GM18858 (cell line): ENCODE measurements around the gene SLC25A22.

Source experiments
- ATAC-seq: cut with Tn5 transposase; IDR thresholded peaks from one replicate; pipeline ENCODE4 v1.9.1; 2021; ENCODE audit not compliant: unreplicated experiment

Gene SLC25A22

DNA sequence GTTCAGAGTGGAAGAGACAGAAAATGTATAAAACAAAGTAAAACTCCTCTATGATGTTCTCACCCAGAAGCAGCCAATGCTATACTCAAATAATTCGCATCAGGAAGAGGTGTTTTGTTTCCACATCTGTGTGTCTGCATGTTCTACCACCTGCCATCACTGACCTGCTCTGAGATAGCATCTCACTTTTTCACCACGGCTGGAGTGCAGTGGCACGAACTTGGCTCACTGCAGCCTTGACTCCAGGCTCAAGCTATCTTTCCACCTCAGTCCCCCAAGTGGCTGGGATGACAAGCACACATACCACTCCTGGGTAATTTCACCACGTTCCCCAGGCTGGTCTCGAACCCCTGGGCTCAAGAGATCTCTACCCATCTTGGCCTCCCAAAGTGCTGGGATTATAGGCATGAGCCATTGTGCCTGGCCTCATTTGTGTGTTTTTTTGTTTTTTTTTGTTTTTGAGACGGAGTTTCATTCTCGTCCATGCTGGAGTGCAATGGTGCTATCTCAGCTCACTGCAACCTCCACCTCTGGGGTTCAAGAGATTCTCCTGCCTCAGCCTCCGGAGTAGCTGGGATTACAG, 36.5 kb downstream of the SLC25A22 start:
- ATAC-seq = no peak

DNA sequence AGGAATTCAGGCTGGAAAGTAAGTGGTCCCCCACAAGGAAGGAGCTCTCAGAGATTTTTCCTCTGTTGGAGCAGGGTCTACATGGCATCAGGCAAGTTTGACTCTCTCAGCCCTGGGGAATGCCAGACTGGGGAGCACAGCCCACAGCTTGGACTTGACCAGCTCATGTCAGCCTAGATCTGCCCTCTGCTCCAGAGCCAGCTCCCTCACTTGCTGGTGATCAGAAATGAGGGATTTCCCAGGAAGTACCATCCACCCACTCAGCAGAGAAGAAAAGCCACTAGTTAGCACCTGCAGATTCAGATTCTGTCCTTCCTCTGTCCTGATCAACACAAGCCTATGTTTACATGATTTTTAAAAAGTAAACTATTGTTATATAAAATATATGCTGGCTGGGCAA, 37.8 kb downstream of the SLC25A22 start:
- ATAC-seq = no peak

DNA sequence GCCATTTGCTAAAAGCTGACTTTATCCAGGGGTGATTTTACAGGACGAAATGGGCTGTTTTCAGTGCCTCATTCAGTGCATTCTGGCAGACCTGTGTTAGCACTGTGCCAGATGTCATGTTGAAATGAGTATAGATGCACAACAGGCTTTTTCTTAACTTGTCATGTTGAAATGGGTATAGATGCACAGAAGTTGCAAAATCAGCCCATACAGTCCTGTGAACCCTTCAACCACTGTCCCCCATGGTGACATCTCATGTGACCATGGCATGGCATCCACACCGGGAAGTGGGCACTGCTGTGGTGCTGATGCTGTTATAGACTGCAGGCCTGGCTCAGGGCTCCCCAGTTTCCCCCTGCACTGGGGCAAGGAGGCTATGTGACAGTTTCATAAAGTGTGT, 48.4 kb downstream of the SLC25A22 start:
- ATAC-seq = no peak

DNA sequence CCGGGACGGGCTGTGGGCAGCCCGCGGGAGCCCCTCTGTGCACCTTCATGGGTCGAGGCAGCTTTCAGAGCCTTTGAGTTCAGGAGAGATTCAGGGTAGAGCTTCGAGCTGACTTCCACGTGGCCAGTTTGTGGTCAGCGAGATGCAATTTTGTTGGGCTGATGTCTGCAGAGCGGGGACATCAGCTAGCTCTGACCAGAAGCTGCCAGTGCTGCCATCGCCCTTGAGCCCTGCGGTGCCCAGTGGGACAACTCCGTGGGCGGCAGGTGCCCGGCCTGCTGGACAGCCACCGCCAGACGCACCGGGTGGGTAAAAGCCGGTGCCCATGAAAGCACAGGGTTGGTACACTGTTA, 50.1 kb downstream of the SLC25A22 start:
- no peak for ATAC-seq

DNA sequence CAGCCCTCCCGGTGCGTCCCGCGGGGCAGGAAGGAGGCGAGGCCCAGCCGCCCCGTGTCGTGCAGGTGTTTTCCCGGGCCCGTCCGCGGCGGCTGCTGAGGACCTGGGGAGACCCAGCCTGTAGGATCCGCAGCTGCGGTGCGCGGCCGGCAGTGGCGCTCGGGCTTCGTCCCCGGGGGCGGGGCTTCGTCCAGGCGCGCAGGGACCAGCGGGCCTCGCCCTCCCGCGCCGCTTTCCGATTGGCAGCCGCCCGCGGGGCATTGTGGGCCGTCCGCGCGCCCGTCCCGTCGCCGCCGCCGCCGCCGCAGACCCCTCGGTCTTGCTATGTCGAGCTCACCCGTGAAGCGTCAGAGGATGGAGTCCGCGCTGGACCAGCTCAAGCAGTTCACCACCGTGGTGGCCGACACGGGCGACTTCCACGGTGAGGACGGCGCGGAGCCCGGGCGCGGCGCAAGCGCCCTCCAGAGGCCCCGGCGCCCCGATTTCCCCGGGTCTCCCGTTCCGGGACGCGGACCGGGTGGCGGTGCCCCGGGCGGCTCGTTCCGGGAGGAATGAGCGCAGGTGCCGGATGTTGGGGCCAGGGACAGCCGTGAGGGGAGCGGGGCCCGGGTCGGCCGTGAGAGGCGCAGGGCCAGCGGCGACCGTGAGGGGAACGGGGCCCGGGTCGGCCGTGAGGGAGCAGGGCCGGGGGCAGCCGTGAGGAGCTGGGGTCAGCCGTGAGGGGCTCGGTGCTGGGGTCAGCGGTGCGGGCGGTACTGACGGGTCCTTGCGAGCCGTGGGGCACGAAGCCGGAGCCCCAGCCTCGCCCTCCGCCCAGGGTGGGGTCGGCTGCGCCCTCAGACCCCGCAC, 50.7 kb downstream of the SLC25A22 start, which contains the start of gene TALDO1:
Gene TALDO1, plus strand, starts transcription at position 307 of the 849 bp plus-strand sequence. Its CDS starts 18 bp downstream, at position 325.
- ATAC-seq = peak; percentile 73

DNA sequence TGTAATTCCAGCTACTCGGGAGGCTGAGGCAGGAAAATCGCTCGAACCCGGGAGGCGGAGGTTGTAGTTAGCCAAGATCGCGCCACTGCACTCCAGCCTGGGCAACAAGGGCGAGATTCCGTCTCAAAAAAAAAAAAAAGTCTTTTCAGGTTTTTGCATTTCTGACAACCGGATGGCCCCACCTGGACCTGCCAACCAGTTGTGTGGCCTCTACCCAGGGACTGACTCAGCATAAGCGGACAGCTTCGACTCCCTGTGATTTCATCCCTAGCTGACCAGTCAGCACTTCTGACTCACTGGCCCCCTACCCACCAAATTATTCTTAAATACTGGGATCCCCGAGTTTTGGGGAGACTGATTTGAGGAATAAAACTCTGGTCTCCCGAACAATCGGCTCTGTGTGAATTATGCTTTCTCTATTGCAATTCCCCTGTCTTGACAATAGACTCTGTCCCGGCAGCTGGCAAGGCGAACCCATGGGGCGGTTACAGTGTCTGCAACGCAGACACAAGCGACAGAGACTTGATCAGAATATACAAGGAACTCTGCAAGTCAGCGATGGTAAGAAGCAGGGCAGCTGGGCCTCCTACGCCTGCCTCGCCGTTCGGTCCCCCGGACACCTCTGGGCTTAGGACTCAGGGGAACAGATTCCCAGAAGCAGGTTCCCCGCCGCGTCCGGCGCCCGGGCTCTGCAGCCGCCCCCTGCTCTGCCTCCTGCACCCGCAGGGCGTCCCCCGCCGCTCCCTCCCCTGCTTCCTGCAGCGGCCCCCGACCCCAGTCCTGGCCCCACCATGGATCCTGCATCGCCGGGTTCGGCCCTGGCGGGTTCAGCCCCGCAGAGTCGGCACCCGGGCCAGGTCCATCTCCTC, 51.6 kb downstream of the SLC25A22 start:
- peak; percentile 8 for ATAC-seq

DNA sequence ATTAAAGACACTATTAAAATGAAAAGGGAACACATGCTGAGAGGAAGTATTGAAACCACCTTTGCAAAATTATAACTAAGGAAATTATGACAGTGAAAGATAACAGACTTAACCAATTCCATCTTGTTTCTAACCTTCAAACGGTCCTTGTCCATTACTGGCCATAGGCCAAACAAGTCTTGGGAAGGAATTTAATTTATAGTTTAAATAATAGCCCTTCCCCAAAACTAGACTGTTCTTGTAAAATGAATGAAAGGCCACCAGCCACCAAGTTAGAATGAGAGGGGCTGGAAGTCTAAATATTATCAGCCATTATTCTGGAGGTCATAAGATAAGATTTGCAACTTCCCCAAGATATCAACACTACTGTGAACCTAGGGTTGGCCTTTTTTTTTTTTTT, 52.7 kb downstream of the SLC25A22 start:
- no peak for ATAC-seq

DNA sequence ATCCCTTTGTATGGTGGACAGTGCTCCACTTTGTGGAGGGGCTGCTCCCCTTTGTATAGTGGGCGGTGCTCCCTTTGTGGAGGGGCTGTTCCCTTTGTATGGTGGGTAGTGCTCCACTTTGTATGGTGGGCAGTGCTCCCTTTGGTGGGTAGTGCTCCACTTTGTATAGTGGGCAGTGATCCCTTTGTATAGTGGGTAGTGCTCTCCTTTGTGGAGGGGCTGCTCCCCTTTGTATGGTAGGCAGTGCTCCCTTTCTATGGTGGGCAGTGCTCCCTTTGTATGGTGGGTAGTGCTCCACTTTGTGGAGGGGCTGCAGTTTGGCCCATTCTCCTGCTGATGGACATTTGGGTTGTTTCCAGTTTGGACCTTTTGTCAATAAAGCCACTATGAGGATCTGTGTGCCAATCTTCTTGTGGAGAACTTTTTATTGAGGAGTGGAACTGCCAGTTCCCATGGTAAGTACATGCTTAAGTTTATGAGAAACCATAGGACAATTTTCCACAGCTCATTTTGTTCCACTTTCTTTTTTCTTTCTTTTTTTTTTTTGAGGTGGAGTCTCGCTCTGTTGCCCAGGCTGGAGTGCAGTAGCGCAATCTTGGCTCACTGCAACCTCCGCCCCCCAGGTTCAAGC, 55.4 kb downstream of the SLC25A22 start:
- ATAC-seq = no peak

DNA sequence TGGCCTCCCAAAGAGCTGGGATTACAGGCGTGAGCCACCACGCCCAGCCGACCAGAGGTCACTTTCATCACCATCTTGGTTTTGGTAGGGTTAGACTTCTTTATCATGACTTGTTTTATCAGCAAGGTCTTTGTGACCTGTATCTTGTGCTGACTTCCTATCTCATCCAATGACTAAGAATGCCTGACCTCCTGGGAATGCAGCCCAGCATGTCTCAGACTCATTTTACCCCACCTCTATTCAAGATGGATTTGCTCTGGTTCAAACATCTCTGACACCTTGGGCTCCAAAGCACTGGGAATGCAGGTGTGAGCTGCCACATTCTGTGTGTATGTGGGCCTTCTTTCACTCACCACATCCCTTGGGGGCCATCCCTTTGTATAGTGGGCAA, 55.9 kb downstream of the SLC25A22 start:
- ATAC-seq = no peak
